HL-60 (cell line): ENCODE data around the gene CAMK2D.

Experiments
- SPI1 ChIP-seq: IDR thresholded peaks from 2 replicates; pipeline ENCODE4 v1.6.1; 2012; ENCODE audit warnings: low read depth, mild to moderate bottlenecking, borderline replicate concordance
- TF ChIP-seq, protein P1 (sequence below): IDR thresholded peaks from one replicate; pipeline ENCODE4 v1.5.1; 2011; ENCODE audit warnings: low read length, control low read depth, inconsistent platforms; ENCODE audit not compliant: insufficient read depth
- TF ChIP-seq, protein P2 (sequence below): IDR thresholded peaks from 2 replicates; pipeline ENCODE4 v1.6.1; 2012; ENCODE audit warnings: low read depth; ENCODE audit not compliant: insufficient replicate concordance

DNA sequence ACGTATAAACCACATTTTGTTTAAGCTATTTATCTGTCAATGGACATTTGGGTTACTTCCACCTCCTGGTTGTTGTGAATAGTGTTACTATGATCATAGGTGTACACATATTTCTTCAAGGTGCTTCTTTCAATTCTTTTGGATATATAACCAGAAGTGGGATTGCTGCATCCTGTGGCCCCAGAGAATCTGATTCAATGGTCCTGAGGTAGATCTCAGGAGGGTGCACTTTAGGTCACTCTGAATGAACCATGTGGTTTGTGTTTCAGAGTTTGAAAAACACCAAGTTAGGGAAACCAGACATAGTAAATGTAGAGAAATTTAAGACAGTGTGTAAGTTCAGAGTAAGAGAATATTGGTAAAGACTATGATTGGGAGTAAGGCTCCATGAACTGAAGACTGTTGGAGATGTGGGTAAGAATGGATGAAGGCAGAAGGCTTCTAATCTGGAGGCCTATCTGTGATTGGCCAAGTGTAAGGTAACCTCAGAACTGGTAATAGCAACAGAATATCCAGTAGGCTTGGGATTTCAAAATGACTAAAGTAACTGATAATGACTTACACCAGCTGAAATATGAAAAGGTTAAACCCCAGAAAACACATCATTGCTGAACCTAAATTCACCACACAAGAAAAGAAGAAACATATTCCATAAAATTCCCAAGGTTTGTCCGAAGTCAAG, 236.9 kb downstream of the CAMK2D start:
- TF ChIP-seq, protein P1, sequence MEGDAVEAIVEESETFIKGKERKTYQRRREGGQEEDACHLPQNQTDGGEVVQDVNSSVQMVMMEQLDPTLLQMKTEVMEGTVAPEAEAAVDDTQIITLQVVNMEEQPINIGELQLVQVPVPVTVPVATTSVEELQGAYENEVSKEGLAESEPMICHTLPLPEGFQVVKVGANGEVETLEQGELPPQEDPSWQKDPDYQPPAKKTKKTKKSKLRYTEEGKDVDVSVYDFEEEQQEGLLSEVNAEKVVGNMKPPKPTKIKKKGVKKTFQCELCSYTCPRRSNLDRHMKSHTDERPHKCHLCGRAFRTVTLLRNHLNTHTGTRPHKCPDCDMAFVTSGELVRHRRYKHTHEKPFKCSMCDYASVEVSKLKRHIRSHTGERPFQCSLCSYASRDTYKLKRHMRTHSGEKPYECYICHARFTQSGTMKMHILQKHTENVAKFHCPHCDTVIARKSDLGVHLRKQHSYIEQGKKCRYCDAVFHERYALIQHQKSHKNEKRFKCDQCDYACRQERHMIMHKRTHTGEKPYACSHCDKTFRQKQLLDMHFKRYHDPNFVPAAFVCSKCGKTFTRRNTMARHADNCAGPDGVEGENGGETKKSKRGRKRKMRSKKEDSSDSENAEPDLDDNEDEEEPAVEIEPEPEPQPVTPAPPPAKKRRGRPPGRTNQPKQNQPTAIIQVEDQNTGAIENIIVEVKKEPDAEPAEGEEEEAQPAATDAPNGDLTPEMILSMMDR, result no peak
- TF ChIP-seq SPI1, result no peak
- TF ChIP-seq, protein P2, sequence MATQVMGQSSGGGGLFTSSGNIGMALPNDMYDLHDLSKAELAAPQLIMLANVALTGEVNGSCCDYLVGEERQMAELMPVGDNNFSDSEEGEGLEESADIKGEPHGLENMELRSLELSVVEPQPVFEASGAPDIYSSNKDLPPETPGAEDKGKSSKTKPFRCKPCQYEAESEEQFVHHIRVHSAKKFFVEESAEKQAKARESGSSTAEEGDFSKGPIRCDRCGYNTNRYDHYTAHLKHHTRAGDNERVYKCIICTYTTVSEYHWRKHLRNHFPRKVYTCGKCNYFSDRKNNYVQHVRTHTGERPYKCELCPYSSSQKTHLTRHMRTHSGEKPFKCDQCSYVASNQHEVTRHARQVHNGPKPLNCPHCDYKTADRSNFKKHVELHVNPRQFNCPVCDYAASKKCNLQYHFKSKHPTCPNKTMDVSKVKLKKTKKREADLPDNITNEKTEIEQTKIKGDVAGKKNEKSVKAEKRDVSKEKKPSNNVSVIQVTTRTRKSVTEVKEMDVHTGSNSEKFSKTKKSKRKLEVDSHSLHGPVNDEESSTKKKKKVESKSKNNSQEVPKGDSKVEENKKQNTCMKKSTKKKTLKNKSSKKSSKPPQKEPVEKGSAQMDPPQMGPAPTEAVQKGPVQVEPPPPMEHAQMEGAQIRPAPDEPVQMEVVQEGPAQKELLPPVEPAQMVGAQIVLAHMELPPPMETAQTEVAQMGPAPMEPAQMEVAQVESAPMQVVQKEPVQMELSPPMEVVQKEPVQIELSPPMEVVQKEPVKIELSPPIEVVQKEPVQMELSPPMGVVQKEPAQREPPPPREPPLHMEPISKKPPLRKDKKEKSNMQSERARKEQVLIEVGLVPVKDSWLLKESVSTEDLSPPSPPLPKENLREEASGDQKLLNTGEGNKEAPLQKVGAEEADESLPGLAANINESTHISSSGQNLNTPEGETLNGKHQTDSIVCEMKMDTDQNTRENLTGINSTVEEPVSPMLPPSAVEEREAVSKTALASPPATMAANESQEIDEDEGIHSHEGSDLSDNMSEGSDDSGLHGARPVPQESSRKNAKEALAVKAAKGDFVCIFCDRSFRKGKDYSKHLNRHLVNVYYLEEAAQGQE, result no peak
